DMS79 (cell line): ENCODE data around the gene HOXA11.

Experiments
- DNase-seq: peaks from one replicate; lab custom pipeline; 2025; lab: John Stamatoyannopoulos, UW

HOXA11 gene

DNA sequence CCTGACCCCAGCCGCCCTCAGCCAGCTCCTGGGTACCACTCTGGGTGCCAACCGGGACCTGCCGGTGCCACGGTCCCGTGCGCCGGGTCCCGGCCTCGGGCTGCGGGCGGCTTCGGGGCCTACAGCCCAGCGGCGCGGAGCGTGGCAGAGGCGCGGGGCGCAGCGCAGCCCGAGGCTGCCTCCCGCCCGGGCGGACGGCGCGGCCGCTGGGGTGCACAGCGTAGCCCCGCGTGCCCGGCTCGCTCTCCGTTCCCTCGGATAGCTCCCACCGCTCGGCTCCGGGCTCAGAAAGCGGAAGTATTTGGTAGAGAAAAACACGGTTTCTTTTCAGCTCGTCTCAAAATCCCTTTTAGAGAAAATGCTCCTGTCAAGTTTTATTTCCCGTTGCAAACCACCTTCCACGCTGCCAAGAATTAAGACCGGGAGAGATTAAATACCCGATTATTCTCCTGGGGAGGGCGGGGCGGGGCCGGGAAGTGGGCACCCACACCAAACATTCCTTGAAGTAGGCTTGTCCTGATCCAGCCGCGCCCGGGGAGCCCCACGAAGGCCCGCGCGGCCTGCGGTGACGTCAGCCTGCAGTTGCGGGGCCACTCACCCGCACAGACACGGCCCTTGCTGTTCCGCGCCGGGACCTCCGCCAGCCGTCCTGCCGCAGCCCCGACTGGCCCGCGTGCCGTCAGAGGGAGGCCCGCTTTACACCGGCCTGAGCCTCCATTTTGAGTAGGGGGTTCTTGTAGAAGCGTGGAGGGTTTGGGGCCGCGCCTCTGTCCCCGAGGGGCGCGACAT lies 7.7 kb upstream of the HOXA11 start:
- DNase-seq, result no peak

GRCh38 chr7:27191833-27192545 lies 7.0 kb upstream of the HOXA11 start:
- no peak for DNase-seq

GRCh38 chr7:27191161-27191731 lies 6.2 kb upstream of the HOXA11 start:
- no peak for DNase-seq

GRCh38 chr7:27189997-27190748 lies 5.1 kb upstream of the HOXA11 start:
- DNase-seq, result no peak

DNA sequence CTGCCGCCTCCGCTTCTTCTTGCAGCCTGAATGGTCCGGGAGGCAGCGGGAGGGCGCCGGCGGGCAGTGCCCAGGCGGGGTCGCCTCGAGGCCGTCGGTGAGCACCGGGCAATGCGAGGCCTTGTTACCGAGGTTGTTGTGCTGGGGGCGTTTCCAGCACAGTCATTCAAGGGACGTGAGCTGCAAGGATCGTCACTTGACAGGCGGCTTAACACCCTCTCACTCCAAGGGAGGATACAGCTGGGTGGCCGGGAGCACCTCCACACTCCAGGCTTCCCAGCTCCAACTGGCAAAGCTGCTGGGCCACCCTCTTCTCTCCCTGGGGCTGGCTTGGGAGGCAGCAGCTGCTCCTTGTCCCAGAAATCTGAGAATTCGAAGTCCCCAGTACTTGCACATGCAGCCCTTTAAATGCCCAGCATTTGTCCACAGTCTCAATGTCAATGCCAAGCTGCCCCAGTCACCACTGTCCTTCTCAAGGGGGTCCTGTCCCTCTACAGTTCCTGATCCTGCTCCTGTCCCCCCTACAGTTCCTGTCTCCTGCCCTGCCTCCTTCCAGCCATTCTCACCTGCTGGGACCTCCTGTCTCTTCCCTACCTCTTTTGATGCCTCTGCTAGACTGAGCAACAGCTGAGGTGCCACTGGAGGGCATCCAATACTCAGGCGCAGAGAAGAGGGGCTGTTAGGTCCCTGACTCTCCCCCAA lies 4.4 kb upstream of the HOXA11 start:
- no peak for DNase-seq

DNA sequence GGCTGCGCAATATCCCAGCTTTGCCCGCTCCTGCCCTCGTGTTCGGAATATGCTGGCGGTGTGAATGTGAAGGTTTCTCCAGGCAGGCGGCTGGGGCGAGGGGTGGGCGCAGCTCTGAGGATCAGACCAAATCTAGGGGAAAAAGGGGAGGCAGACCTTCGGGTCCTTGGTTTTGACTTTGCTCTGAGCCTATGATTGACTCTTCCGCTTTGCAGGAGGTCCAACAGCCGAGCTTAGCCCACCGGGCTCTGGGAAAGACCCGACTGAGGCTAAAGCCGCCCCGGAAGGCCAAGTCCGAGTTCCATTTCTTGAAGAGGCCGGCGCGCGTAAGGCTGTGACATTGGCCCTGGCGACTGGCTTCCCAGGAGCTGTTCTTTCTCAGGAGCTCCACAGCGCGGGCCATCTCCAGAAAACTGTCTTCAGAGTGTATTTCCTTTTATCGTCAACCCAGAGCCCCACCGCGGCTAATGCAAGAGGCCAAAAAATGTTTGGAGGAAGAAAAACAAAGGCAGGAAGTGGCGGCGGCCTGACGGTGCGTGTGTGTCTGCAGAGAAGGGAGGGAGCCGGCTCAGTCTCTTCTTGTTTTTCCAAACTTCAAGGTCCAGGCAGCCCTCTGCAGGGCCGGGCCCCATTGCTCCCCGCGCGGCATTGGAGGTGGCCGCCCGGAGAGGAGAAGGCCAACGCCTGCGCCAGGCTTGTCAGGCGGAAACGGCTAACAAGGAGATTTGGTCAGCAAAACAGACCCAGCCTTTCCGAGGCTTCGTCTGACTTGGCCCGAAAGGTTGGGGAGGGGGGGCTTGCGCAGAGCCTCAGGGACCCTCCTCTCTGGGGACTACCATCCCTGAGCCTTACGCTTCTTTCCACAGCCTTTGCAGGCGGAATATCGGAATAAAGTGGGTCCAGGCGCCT lies 3.6 kb upstream of the HOXA11 start:
- no peak for DNase-seq

DNA sequence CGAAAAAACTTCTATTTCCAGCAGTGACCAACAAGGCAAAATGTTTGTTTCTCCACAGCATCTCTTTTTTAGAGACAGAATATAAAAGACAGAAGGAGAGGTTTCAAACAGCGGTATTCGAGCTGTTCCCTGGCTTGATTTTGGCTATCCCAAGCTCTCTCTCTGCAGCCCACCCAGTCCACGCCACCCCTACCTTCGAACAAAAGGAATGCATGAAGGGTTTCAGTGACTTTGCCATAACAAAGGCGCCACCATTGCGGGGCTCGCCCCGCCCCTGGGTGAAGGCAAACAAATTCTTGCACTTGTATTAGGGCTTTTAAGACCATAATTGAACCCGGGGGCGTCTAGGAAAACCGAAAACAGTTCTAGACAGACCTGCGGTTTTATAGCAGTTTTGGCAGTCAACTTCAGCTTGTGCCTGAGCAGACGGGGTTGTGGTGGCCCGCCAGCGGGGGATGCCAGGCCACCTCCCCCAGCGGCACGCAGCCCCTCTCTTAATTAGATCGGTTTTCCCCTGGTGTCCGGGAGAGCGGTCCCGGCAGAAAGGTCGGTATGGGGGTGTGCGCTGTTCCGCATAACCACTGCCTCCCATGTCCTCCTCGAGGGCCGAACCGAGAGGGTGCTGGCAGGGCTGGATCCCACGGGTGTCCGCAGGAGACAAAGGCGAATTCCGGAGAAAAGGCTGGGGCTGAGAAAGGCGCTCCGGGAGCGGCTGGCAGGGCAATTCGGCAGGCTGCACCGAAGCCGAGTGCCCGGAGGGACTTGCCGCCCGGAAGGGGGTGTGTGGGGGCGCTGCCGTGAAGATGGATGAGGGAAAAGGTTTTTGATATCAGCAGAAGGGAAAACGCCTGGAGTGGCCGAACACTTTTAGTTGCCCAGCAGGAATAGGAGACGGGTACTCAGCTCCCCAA lies 2.7 kb upstream of the HOXA11 start:
- DNase-seq, result no peak

- DNase-seq, result no peak
These were observed 1.8 kb upstream of the HOXA11 start for GRCh38 chr7:27186668-27187474.

- DNase-seq, result no peak
These were observed 1.0 kb upstream of the HOXA11 start for GRCh38 chr7:27185854-27186667.

DNA sequence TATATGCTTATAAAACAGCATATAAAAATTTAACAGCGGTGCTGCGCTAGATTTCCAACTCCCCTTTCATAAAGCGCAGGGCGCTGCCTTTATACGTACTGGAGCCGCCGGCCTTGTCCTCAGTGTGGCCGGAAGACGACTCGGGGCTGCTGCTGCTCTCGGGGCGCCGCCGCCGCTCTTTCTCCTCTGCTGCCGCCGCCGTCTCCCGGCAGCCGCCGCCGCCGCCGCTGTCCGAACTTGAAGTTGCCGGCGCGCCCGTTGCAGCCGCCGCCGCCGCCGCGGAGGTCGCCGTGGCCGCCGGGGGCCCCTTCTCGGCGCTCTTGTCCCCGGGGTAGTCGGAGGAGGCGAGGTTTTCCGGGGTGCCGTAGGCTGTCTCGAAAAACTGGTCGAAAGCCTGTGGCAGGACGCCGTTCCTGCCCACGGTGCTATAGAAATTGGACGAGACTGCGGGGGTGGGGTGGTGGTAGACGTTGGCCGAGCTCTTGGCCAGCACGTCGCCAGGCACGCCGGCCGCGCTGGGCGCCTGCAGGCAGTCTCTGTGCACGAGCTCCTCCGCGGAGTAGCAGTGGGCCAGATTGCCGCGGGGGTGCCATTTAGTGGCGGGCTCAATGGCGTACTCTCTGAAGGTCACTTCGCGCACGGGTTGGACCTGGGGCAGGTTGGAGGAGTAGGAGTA lies 557 bp downstream of the HOXA11 start:
- DNase-seq, result no peak

DNA sequence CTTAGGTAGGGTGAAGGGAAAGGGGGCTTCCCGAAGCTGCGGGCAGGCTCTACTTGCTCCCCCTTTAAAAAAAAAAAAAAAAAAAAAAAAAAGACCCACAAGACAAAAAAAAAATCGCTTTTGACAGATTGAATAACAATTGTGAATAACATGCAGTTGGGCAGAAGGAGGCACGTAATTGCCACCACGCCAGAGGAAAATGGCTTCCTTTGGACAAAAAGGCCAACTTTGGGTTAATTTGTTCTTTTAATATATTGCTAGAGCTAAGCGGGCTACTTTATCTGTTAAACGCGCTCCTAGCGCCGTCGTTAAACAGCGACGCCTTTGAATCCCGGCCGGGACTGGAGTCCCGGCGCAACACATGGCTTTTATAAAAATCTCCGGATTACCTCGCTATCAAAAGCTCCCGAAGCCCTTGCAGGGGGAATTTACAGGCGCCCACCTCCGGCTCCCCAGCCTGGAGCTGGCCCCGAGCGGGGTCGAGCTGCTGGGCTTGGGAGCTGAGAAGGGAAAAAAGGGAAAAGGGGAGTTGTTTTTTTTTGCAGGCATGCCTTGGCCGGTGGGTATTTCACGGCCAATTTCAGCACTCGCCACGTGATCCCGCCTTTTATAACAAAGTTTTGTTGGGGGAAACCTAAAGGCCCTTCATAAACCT lies 1.2 kb downstream of the HOXA11 start:
- DNase-seq, result no peak

DNA sequence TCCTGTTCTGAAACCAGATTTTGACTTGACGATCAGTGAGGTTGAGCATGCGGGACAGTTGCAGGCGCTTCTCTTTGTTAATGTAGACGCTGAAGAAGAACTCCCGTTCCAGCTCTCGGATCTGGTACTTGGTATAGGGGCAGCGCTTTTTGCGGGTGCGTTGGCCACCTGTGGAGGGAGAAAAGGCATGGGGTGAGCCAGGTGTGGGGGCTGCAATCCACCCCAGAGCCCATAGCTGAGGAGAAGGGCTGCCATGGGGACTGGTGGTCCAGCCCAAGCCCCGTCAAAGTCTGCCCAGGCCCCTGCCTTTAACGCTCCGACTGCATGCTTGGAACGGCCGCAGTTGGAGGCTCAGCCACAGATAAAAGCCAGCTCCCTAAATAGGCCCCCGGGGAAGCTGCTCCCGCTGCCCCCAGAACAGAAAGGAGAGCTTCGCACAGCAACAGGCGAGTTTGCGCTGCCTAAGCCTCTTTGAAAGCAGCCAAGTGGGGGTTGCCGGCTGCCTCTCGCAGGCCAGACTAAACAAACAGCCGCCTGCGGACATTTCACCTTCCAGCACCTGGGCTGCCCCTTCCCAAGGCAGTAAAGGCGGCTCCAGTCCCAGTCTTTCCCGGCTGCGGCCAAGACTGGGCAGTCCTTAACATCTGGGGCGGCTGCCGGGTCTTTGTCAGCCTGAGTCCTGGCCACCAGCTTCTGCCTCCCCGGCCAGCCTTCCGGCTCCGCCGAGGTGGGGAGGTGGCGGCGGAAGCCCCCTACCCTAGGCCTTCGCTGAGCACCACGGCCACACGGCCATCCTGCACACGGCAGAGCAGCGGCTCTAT lies 2.0 kb downstream of the HOXA11 start:
- no peak for DNase-seq

GRCh38 chr7:27182285-27182841 lies 2.7 kb downstream of the HOXA11 start:
- DNase-seq, result no peak

DNA sequence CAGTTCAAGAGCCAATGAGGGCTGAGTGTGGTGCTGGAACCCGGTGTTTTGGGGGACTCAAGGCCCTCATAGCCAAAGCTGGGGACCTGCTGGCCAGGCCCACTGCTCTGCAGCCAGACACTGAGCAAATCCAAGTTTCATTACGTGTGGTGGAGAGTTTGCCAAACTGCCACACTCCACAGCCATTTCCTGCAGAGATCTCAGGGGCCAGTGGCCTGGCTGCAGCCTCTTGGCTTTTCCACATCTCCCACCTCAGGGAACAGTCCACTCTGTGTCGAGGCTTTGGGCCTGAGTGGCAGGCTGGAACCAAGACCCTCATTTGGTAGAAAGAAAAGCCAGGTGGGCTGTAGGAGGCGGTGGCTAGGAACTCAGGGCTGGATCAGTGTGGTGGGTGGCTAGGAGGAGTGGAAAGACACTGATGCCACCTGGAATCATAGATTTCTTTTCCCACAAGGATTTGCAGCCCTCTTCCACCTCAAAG lies 3.2 kb downstream of the HOXA11 start:
- no peak for DNase-seq
